ENCODE results near the gene PIH1D1.
"Not testable (repeated sequence)": the region's sequence is repeated elsewhere in the genome, so short reads cannot be mapped to it uniquely, and the experiment has no call there.

PIH1D1 gene

DNA sequence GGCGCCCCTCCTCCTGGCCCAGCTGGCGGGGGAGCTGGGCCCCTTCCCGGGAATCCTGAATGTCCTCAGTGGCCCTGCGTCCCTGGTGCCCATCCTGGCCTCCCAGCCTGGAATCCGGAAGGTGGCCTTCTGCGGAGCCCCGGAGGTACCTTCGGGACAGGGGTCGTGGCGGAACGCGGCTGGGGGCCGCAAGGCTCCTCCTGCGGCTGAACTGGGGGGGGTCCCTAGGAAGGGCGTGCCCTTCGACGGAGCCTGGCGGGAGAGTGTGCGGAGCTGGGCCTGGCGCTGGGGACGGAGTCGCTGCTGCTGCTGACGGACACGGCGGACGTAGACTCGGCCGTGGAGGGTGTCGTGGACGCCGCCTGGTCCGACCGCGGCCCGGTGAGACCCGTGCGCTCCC is 10.0 kb upstream of the PIH1D1 start:
- DNase-seq (ENCODE audit: low read depth) = no peak
- TF ChIP-seq, protein P1, sequence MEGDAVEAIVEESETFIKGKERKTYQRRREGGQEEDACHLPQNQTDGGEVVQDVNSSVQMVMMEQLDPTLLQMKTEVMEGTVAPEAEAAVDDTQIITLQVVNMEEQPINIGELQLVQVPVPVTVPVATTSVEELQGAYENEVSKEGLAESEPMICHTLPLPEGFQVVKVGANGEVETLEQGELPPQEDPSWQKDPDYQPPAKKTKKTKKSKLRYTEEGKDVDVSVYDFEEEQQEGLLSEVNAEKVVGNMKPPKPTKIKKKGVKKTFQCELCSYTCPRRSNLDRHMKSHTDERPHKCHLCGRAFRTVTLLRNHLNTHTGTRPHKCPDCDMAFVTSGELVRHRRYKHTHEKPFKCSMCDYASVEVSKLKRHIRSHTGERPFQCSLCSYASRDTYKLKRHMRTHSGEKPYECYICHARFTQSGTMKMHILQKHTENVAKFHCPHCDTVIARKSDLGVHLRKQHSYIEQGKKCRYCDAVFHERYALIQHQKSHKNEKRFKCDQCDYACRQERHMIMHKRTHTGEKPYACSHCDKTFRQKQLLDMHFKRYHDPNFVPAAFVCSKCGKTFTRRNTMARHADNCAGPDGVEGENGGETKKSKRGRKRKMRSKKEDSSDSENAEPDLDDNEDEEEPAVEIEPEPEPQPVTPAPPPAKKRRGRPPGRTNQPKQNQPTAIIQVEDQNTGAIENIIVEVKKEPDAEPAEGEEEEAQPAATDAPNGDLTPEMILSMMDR (conservative IDR thresholded peaks at IDR 0.05; ENCODE audit: low read length) = no peak
- H3K4me3 ChIP-seq (ENCODE audit: low read length) = no peak overlapping the region

DNA sequence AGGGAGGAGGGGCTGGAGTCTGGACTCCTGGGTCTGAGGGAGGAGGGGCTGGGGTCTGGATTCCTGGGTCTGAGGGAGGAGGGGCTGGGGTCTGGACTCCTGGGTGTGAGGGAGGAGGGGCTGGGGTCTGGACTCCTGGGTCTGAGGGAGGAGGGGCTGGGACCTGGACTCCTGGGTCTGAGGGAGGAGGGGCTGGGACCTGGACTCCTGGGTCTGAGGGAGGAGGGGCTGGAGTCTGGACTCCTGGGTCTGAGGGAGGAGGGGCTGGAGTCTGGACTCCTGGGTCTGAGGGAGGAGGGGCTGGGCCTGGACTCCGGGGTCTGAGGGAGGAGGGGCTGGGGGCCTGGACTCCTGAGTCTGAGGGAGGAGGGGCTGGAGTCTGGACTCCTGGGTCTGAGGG is 9.5 kb upstream of the PIH1D1 start:
- not testable (repeated sequence) for DNase-seq (ENCODE audit: low read depth); H3K4me3 ChIP-seq (ENCODE audit: low read length)

DNA sequence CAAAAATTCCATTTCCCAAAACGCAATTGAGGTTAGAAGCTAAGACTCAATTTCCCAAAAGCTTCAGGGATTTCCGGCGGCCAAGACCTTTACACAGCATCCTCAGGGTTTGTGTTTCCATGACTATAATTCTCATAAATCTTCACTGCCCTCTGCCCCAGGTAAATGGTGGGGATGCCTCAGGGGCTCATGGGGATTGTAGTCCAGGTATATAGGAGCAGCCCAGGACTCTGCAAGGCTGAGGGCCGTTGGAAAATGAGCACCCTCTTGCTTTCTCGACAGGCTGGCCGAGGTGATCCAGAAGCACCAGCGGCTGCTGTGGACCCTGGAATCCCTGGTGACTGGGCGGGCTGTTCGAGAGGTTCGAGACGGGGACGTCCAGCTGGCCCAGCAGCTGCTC is 7.8 kb upstream of the PIH1D1 start:
- no peak overlapping the region for H3K4me3 ChIP-seq (ENCODE audit: low read length)
- DNase-seq (ENCODE audit: low read depth) = no peak
- TF ChIP-seq, protein P1 (conservative IDR thresholded peaks at IDR 0.05; ENCODE audit: low read length) = no peak

DNA sequence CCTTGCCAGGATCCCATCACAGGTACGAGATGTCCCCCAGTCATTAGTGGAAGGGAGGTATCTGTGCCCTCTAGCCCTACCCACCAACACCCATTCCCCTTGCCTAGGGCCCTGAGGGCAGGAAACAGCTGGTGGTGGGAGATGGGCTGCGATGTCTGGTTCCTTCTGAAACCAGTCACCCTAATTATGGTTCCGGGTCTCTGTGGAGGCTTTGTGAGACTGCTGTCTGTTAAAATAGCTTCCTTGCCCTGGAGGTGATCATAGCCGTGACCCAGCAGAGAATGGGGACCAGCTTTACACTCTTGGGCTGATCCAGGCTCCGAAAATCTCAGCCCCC is 6.9 kb upstream of the PIH1D1 start:
- TF ChIP-seq, protein P1 (conservative IDR thresholded peaks at IDR 0.05; ENCODE audit: low read length) = no peak
- no peak overlapping the region for H3K4me3 ChIP-seq (ENCODE audit: low read length)
- no peak for DNase-seq (ENCODE audit: low read depth)

DNA sequence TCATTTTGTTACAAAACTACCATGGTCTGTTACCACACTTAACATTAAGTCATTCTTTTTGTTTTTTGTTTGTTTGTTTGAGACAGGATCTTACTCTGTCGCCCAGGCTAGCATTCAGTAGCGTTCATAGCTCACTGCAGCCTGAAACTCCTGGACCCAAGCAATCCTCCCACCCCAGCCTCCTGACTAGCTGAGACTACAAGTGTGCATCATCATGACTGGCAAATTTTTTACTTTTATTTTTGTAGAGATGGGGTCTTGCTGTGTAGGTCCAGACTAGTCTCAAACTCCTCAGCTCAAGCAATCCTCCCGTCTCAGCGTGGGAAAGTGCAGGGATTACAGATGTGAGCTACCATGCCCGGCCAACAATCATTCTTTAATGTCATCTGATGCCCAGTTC is 4.7 kb upstream of the PIH1D1 start:
- peak; percentile 74 for DNase-seq (ENCODE audit: low read depth)
- H3K4me3 ChIP-seq (ENCODE audit: low read length) = no peak overlapping the region
- TF ChIP-seq, protein P1 (conservative IDR thresholded peaks at IDR 0.05; ENCODE audit: low read length) = no peak

DNA sequence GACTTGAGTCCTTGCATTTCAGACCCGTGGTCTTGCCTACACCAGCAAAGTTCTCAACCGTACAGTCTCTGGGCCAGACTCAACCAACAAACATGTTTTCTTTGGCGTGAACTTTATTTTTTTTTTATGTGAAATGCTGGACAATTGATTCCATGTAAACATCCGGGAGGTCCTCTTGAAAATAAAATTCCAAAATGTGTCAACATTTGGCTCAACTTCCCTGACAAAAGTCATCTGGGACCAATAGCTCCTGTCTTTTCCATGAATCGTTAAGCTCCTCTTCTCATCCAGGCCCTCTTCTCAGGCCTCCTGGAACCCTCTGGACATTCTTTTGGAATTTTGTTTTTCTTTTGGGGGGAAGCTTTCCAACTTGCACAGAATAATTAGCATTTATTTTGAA is 4.2 kb upstream of the PIH1D1 start:
- no peak overlapping the region for H3K4me3 ChIP-seq (ENCODE audit: low read length)
- peak; percentile 84 for DNase-seq (ENCODE audit: low read depth)
- TF ChIP-seq, protein P1 (conservative IDR thresholded peaks at IDR 0.05; ENCODE audit: low read length) = no peak

DNA sequence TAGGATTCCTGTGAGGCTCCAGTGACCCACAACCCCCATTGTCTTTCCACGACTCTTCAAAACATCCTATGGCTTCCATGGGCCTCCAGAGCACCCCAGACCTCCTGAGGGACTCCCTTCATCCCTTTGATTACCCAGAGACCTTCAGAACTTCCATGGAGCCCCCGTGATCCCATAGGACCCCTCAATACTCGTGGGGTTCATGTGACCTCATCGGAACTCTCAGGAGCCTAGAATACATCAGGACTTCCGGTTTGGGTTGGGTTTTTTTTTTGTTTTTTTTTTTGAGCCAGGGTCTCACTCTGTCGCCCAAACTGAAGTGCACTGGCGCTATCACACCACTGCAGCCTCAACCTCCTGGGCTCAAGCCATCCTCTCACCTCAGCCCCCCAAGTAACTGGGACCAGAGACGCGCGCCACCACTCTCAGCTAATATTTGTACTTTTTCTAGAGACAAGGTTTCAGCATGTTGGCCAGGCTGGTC is 2.2 kb upstream of the PIH1D1 start:
- H3K4me3 ChIP-seq (ENCODE audit: low read length) = peak overlapping the region; percentile 84
- no peak for DNase-seq (ENCODE audit: low read depth)
- TF ChIP-seq, protein P1 (conservative IDR thresholded peaks at IDR 0.05; ENCODE audit: low read length) = no peak
